Mucosa of descending colon (tissue), 3 donors: ENCODE data around the gene RRP12. TPM values are rescaled to one million over a fixed set of nuclear protein-coding genes. Genes with fewer than 3 reads are reported as not detected.
A peak's percentile ranks its signal among the peaks of the same experiment; 100 is the strongest.

Experiments used
- ATAC-seq: fragments of 200-7000 bp; cut with Tn5 transposase; one replicate; pipeline ENCODE4 v1.9.1; 2020; ENCODE audit warnings: mild to moderate bottlenecking, moderate library complexity
- DNase-seq, 3 donors: peaks; one replicate each; pipeline ENCODE4 v3.0.0-alpha.2; 2020
- H3K36me3 ChIP-seq: fragments of 200-600 bp; one replicate; pipeline ENCODE4 v1.8.0; 2021; ENCODE audit warnings: low read depth, mild to moderate bottlenecking
- H3K4me1 ChIP-seq: fragments of 200-600 bp; one replicate; pipeline ENCODE4 v1.8.0; 2021; ENCODE audit warnings: low read depth, mild to moderate bottlenecking
- H3K4me3 ChIP-seq: fragments of 200-600 bp; one replicate; pipeline ENCODE4 v1.8.0; 2021; ENCODE audit warnings: mild to moderate bottlenecking
- H3K9me3 ChIP-seq: fragments of 200-600 bp; one replicate; pipeline ENCODE4 v1.8.0; 2021; ENCODE audit warnings: mild to moderate bottlenecking
- intact Hi-C, 2 donors: fragments of 100-400 bp; cut with DNase I in 1 of 2; cut with micrococcal nuclease in 1 of 2; formaldehyde crosslinking; loops; one replicate each; pipeline versions ENCODE4 v1.11.0 to v1.11.1; 2022; cut with DNase I, micrococcal nuclease
- total RNA-seq, 3 donors: library from RNA; stranded (reverse); fragmentation: NEBNext Ultra II Directional in 2 of 3; extraction: Animal tissue kit (Norgen Biotek cat#: 25700) in 2 of 3; gene quantifications; one replicate each; pipeline versions ENCODE4 v1.2.1 to v1.2.4, GENCODE V29; 2021 to 2023
- TF ChIP-seq, protein P1 (sequence below): fragments of 200-600 bp; IDR thresholded peaks from one replicate; pipeline ENCODE4 v1.8.0; 2022; ENCODE audit warnings: antibody characterized with exemption, mild to moderate bottlenecking
- donor health status: DM: no; HTN: no; CAD: no; lungs with moderate emphysema.
- donor health status: DM: no; HTN: no; CAD: no.
- donor health status: DM: no; HTN: yes; CAD: no.

RRP12 gene
- total RNA-seq, 3 donors from 2014 or later, result 14.6 to 19.4 (median 16.9) TPM

GRCh38 chr10:97442277-97442676 lies 41.1 kb upstream of the RRP12 start:
- H3K36me3 ChIP-seq, result peaks cover 8% of the 10 kb centered on the region
- no peaks in the 10 kb centered on the region for H3K9me3 ChIP-seq
- TF ChIP-seq, protein P1, sequence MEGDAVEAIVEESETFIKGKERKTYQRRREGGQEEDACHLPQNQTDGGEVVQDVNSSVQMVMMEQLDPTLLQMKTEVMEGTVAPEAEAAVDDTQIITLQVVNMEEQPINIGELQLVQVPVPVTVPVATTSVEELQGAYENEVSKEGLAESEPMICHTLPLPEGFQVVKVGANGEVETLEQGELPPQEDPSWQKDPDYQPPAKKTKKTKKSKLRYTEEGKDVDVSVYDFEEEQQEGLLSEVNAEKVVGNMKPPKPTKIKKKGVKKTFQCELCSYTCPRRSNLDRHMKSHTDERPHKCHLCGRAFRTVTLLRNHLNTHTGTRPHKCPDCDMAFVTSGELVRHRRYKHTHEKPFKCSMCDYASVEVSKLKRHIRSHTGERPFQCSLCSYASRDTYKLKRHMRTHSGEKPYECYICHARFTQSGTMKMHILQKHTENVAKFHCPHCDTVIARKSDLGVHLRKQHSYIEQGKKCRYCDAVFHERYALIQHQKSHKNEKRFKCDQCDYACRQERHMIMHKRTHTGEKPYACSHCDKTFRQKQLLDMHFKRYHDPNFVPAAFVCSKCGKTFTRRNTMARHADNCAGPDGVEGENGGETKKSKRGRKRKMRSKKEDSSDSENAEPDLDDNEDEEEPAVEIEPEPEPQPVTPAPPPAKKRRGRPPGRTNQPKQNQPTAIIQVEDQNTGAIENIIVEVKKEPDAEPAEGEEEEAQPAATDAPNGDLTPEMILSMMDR, result no peak
- H3K4me3 ChIP-seq, result no peak overlapping the region
- intact Hi-C loops, result no loop called here
- ATAC-seq (no peak), DNase-seq (no peak)
- H3K4me1 ChIP-seq, result peaks cover 15% of the 10 kb centered on the region

DNA sequence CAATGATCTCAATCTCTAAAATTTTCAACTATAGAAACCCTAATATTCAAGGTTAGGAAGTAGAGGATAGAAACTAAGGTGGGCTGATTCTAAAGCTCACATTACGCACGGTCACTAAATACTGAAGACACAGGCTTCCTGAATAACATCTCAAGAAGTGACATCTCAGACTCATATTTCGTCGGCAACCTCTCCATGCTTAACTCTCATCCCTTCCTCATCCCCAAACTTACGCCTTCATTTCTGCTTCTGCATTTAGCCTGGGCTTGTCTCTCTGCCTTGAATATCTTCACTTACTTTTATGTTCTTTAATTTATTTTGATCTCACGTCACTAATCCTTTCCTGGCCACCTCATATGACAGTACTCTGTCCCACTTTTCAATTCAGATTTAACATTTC lies 34.1 kb upstream of the RRP12 start:
- DNase-seq (no peak), ATAC-seq (no peak)
- intact Hi-C loops, result no loop called here
- Histone ChIP-seq H3K4me3 (no peak overlapping the region), H3K36me3 (peaks cover 14% of the 10 kb centered on the region), H3K4me1 (no peaks in the 10 kb centered on the region), H3K9me3 (no peaks in the 10 kb centered on the region)
- TF ChIP-seq, protein P1, result no peak

GRCh38 chr10:97434557-97434956 lies 33.4 kb upstream of the RRP12 start:
- TF ChIP-seq, protein P1, result no peak
- Histone ChIP-seq H3K4me1 (no peaks in the 10 kb centered on the region), H3K36me3 (peaks cover 14% of the 10 kb centered on the region), H3K4me3 (no peak overlapping the region), H3K9me3 (no peaks in the 10 kb centered on the region)
- DNase-seq, result no peak
- ATAC-seq, result no peak
- intact Hi-C loops, result no loop called here

GRCh38 chr10:97434055-97434454 lies 32.9 kb upstream of the RRP12 start:
- DNase-seq (no peak), ATAC-seq (peak; percentile 31)
- Histone ChIP-seq H3K36me3 (peaks cover 14% of the 10 kb centered on the region), H3K4me3 (no peak overlapping the region), H3K9me3 (no peaks in the 10 kb centered on the region), H3K4me1 (no peaks in the 10 kb centered on the region)
- intact Hi-C loops, result no loop called here
- TF ChIP-seq, protein P1, result no peak

DNA sequence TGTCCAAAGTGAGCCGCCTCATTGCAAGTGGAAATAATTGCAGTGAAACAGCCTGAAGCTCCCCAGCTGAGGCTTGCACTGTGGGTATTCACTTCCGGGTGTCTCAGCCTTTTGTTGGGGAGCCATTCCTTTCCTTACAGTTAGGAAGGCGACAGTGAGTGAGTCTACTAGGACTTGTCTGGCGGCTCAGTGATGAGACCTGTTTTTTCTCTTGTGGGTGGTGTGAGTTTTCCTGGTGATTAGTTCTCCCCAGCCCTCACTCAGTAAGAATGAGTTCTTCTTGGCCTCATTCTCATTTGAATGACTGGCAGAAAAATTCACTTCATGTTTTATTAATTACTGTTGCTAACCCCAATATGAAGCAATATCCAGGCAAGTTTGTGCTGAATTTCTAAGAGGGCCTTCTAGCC lies 27.4 kb upstream of the RRP12 start:
- Histone ChIP-seq H3K4me1 (peaks cover 25% of the 10 kb centered on the region), H3K4me3 (no peak overlapping the region), H3K9me3 (no peaks in the 10 kb centered on the region), H3K36me3 (no peaks in the 10 kb centered on the region)
- DNase-seq, result no peak
- intact Hi-C loops, result no loop called here
- TF ChIP-seq, protein P1, result no peak
- ATAC-seq, result no peak

- TF ChIP-seq, protein P1, result no peak
- intact Hi-C loops, result no loop called here
Measured at GRCh38 chr10:97427571-97428179, 26.5 kb upstream of the RRP12 start.

More at GRCh38 chr10:97427571-97428179, 26.5 kb upstream of the RRP12 start:
- no peaks in the 10 kb centered on the region for H3K36me3 ChIP-seq
- peak; percentile 79 to 86 (median 81) for DNase-seq
- peaks cover 25% of the 10 kb centered on the region for H3K4me1 ChIP-seq
- no peak overlapping the region for H3K4me3 ChIP-seq
- peak; percentile 73 for ATAC-seq
- no peaks in the 10 kb centered on the region for H3K9me3 ChIP-seq
